Stimulated activated CD4-positive, alpha-beta T cell treated with anti-CD3 and anti-CD28 coated beads, TNF-alpha, amount 100 ng/mL, for 48 hours (primary cell): Measurements from ENCODE around the gene APELA.
"Not testable (repeated sequence)": the region's sequence is repeated elsewhere in the genome, so short reads cannot be mapped to it uniquely, and the experiment has no call there.

Experiments
- DNase-seq, 3 donors: peaks; one replicate each; pipeline ENCODE4 v3.0.0-alpha.2; 2020; ENCODE audit warnings: low read depth in 3 of 3

Gene APELA, protein sequence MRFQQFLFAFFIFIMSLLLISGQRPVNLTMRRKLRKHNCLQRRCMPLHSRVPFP

DNA sequence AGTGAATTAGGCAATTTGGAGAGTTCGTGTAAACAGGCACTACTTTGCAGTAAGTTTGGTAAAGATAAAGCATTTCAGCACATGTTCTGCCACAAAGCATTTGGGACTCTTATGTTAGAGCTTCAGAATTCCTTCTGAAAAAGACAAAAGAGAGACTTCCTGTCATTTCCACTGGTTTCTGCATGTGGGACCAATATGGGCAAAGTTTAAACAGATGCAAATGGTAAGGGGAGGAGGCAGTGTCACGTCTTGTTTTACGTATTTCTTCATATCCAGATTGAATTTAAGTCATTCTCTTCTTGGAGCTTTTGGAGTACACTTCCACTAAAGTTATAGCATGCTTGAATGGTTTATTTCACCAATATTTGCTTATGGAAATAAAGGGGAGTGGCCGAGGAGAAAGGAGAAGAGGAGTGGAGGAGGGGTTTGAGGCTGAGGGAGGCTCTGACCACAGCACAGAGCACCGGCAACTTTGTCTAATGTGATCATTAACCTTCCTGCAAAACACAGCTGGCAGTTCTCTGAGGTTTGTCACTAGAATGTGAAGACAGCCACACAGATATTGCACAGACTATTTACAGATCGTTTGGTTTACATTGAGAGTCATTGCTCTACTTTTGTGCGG, at the start of gene APELA:
Gene APELA, plus strand, starts transcription at position 479 of the 625 bp plus-strand sequence. CDS start 154 bp downstream, outside the sequence.
- no peak for DNase-seq

DNA sequence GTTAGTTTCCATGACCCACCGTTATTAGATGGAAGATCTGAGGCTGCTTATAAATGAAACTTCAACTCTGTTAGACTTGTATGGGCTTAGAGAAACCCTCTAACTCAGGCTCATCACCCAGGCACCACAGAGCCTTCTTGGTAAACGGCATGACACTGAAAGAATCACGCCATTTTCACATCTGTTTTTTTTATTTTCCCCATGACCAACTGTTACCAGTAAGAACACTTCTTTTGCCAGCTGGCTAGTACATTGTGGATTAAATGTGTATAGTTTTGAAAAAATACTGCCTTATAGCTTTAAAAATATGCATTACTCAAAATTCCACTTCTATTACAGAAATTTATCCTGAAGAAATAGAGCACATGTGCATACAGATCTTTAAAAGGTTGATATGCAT, 48.0 kb upstream of the APELA start:
- DNase-seq, result no peak

DNA sequence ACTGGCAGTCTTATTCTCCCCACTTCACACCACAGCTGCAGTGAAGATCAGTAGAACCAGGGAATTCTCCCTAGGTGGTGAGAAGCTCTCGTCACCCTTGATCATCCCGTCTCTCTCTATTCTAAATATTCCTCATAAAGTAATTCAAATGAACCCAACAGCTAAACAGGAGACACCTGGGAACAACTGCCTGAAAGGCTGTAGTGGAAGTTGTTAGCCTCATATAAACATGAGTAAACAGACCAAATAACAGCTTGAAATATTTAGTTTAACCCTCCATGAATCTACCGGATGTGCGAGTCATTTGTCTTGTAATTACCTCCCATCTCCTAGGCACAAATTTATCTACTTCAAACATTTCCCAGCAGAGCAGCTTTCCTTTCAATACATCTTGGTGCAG, 30.4 kb upstream of the APELA start:
- no peak for DNase-seq

DNA sequence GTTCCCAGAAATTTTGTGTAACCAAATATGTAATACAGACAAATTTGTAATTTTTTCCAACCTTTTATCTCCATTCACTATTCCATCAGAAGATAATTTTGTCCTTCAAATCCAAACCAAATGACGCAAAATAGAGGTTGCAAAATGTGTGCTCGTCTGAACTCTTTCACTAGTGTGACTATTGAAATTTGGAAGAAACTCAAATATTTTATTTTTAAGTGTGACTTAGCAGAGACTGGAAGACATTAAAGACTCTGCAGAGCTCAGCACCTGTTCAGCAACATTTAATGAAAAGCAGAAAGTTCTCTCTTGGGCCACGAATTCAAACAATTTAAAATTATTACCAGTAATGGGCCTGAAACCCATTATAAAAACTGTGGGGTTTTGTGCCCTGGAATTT, 30.0 kb upstream of the APELA start:
- no peak for DNase-seq

DNA sequence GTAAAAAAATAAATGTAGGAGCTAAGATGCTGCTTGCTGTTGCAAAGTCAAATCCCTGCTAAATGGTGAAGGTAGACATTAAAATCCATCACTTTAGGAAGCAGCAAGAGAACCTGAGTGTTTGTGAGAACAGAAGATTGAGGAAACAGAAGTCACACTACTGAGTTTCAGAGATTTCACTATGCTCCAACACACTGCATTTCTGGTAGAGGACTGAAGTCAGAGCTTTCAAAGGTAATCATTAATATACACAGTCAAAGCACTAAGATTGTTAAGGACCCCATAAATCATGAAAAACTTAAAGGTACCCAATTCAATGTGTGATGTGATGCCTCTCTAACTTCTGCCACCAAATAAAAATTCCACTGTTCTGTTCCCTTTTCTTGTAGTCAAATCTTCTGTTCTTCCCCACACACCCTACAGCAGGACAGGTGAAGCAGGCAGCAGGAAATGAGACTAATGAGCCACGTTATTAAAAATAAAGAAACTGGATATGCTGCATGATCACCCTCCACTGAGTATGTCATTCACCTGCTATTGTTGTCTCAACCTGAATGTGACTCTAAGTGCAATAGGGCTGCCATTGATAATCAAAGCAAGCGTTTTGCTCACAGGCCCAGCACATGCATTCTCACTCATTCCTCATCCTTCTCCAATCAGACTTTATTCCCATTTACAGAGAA, 28.9 kb upstream of the APELA start:
- DNase-seq, result no peak

DNA sequence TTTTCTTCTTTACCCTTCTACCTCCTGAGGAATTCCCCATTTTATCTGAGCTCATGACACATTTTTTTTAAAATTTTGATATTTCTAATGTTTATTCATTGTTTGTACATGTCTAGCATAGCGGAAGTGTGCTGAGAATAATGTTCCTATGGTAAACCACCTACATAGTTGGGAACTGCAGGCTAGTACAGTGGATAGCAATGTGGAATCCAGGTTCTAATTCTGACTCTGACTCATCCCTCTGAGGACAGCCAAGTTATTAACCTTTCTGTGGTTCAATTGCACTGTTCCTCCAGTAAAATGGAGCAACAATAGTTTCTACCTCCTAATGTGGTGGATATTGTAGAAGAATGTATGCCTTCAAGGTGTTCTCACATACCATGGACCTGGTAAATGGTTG, 20.6 kb upstream of the APELA start:
- DNase-seq, result no peak

DNA sequence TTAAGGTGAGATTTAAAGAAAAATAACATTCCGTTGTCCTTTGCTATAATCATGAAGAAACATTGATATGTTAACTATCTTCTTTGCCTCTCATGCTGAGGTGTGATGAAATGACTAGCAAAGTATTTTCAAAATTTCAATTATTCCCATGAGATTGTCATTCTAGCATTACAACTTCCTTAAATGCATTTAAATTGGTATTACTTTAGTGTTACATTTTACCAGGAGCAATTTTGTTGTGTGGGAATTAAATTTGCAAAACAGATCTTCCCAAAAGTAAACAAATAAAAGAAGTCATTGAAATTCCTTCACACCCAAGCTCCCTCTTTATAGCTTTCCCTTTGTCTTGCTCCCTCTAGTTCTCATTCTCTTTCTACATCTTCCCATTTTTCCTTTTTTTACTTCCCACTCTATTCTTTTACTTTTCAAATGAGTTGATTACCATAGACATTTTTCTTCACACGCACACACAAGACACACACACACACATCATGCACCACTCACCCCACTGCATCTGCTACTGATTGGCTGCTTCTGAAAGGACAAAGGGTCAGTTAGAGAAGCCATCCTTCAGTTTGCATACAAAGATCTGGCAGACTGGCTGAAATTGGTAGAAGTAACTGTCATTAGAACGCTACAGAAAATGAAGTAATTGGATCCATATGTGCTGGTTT, 10.0 kb upstream of the APELA start:
- no peak for DNase-seq

DNA sequence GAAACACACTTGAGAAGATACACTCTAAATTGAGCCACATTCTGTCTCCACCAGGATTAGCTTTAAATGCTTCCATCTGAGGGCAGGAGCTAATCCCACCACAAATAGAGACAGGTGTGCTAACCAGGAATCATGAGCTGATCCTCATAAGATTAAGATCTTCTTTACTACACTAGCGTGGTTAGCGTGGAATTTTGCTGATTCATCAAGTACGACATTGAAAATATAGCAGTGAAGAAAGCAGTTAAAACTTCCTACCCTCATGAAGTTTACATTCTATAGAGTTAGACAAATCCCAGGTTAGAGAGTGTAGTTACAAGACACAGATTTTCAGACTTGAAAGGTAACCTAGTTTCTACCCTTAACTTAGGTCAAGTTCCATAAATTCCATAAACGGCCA, 5.3 kb upstream of the APELA start:
- no peak for DNase-seq

DNA sequence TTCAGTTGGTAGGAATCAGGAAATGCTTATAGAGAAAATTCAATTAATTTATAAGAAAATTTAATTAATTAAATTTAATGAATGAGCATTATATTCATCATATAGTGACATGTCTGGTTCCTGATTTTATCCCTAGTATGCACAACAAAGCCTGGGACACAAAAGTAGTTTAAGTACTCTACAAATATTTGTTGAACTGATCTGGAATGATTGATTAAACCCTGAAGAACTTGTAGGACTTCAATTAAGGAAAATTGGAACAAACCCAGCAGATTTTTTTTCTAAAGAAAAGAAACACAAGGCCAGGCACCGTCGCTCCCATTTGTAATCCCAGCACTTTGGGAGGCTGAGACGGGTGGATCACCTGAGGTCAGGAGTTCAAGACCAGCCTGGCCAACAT, 4.5 kb upstream of the APELA start:
- DNase-seq, result no peak

DNA sequence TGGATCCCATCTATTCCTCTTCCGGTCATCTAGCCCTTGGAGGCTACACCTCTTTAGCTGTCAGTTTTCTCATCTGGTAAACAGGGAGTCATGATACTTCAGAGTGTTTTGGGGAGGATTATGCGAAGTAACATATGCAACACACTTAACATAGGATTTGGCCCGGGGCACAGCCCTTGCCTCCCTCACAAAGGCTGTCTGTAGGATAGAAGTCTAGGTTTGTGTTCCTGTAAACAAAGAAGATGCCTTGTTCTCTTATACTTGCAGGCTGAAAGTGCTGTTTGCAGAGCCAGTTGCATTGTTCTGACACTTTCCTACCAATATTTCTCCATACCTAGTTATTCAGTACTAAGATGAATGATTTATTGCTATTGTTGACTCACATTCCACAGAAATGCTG, 2.2 kb upstream of the APELA start:
- DNase-seq, result no peak

DNA sequence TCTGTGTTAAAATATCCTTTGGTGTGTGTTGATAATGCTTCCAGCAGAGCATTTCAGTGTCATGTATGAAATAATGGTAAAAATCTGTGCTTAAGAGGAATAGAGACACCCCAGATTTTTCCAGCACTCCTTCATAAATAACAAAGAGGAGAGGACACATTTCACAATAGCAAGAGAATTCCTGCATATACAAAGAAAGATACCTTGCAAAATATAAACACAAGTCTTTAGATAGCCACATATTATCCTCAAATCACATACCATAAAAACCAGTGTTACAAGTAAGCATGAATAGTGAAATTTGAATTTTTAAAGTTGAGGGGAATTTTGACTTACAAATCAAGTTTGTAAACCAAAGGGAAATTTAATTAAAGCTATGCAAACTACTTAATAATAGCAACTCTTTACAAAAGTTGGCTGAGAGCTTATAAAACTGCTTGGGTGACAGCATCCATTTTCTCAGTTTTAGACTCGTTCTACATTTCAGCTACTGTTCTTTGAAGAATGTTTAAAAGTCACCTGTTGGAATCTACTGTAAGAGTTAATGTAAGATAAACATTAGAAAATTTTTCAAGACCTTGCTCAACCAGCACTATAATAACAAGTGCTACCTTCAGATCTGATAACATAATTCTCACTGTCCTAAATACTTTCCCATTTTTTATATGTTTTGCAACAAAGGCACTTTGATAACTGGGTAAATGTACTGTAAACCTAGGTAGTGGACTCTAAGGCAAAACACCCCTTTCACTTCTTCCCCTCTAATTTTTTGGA, 3.7 kb downstream of the APELA start:
- no peak for DNase-seq

DNA sequence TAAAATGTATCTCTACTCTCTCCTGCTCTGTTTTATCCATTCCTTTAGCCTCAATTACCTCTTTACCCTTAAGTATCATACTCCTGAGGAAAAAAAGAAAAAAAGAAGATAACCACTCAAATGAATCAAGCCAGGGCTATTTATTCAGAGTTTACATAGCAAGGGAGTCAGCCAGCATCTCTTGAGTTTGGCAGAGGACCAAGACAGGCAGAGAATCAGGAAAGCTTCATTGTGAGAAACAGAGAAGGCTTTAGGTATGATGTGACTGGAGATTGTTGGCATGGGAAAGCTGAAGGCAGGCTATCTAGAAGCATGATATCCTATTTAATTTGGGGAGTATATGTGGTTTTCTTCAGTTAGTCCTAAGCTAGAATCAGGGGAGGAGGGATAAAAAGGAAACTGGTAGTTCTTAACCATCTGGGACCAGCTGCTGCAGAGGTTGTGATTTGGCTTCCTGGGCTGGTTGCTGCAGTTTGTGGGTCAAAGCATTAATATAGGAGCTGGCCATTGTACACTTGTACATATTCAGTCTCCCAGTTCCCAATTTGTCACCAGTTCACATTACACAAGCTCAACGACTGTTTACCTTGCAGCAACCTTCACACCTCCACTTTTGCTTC, 11.2 kb downstream of the APELA start:
- DNase-seq, result no peak

DNA sequence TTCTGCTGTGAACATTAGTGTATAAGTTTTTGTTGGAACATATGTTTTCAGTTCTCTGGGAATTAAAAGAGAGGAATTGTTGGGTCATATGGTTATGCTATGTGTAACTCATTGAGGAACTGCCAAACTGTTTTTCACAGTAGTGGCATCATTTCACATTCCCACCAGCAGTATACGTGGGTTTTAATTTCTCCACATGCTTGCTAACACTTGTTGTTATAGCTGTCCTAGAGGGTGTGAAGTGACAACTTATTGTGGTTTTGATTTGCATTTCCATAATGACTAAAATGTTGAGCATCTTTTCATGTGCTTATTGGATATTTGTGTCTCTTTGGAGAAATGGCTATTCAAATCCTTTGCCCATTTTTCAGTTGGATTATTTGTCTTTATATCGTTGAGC, 13.7 kb downstream of the APELA start:
- no peak for DNase-seq

DNA sequence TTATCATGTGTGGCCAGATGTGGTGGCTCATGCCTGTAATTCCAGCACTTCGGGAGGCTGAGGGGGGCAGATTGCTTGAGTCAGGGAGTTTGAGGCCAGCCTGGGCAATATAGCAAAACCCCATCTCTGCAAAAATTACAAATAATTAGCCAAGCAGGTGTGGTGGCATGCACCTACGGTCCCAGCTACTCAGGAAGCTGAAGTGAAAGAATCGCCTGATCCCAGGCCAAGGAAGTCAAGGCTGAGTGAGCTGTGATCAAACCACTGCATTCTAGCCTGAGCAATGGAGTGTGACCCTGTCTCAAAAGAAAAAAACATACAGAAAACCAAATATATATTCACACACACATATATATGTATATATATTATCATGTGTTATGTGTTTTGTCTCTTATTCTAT, 15.0 kb downstream of the APELA start:
- no peak for DNase-seq

DNA sequence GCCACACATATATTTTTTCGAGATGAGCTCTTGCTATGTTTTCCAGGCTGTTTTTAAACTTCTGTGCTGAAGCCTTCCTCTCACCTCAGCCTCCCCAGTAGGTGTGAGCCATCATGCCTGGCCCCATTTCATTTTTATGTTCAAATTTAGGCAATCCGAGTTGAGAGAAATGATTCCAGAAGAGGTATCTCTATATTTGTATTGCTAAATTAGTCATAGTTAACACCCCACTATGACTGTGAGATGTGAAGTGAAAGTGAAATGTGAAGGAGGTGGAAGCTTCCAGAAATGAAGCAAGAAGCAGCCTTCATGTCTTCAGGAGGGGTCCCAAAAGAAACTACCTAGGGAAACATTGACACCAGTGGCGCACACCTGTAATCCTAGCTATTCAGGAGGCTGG, 17.7 kb downstream of the APELA start:
- no peak for DNase-seq

DNA sequence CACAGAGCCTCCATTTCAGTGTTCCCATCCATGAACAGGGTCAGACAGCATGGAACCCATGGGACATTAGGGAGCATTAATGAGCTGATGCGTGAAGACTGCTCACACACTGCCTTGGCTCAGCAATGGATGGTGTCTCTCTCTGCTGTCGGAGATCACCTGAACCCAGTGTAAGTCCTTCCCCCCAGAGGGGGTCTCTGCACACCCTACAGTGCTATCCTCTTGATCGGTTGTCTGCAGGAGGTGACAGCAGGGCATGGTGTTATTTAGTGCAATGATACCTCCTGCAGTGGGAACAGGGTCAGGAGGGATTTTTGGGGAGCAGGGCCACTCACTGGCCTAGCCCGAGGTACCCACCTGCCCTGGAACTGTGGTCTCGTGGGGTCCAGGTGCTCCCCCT, 25.6 kb downstream of the APELA start:
- no peak for DNase-seq

DNA sequence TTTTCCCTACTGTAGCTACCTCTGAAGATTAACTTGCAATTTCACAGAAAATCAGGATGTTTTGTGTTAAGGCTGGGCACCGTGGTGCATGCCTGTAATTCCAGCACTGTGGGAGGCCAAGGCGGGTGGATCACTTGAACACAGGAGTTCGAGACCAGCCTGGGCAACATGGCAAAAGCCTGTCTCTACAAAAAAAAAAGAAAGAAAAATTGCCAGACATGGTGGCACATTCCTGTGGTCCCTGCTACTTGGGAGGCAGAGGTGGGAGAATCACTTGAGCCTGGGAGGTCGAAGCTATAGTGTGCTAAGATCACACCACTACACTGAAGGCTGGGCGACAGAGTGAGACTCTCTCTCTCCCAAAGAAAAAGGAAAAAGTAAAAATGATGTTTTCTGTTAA, 27.4 kb downstream of the APELA start:
- no peak for DNase-seq

DNA sequence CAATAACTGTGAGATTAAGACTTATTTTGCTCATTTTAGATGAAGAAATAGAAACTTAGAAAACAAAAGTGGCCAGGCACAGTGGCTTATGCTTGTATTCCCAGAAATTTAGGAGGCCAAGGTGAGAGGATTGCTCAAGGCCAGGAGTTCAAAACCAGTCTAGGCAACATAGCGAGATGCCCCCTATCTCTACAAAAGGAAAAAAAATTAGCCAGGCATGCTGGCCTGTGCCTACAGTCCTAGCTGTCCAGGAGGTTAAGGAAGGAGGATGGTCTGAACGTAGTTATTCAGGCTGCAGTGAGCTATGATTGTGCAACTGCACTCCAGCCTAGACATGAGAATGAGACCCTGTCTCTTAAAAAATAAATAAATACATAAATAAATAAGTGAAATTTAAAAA, 28.0 kb downstream of the APELA start:
- DNase-seq, result no peak

DNA sequence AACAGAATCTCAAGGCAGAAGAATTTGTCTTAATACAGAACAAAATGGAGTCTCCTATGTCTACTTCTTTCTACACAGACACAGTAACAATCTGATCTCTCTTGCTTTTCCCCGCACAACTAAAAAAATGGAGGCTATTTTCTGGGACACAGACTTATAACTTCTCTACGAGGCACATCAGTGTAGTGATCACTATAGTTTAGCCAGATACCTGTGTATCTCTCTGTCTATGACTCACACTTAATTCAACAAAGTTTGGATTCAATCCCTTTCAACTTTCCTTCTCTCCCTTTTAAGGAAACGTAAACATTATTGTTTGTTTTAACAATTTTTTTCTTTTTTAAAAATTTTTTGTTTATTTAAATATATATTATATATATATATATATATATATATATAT, 29.4 kb downstream of the APELA start:
- no peak for DNase-seq

DNA sequence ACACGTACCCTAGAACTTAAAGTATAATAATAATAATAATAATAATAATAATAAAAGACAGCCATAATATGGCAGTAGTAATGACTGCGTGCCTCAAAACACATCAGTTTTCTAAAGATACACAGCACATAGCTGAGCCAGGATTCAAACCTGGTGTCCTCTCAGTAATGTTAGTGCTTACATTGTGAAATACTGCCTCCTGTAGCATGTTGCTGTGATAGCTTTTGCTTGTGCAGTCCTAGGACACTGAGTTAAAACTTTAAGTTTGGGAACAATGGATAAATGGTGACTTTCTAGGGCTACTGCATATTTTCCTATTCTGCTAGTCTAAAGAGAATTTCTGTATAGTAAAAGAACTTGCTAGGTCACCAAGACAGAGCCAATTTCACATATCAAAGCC, 36.5 kb downstream of the APELA start:
- DNase-seq, result not testable (repeated sequence)

DNA sequence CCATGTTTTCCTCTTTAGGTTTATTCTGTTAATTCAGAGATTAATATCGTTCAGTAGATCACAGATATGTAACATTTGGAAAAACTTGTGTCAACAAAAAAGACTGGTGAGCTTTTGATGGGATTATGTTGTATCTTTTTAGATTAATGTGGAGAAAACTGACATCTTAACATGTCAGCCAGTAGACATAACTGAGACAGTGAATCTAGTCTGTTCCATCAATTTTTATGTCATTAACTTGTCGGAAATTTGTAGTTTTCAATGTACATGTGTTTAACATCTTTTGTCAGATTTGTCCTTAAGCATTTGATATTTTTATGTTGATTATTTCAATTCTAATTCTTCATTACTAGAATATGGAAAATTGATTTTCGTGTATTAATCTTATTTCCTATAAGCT, 42.0 kb downstream of the APELA start:
- no peak for DNase-seq

DNA sequence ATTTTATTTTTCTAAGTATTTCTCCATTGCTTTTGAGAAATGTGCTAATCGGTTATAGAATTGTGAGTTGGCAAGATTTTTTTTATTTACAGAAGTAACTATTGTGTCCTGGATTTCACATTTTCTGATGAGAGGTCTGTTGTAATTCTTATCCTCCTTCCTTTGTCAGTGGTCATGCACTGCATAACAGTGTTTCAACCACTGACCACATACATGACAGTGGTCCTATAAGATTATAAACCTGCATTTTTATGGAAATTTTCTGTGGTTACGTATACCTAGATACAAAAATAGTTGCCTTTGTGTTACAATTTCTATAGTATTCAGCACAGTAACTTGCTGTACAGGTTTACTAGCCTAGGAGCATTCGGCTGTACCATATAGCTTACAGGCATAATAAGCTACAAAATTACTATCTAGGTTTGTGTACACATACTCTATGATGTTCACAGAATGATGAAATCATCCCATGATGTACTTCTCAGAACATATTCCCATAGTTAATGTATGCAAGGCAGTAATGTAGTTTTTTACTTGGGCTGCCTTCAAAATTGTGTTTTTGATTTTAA, 47.8 kb downstream of the APELA start:
- DNase-seq, result no peak
